Stimulated activated naive CD4-positive, alpha-beta T cell treated with Interleukin-2 at 50 U/mL for 16 hours (primary cell): ENCODE results near the gene TBATA.

ENCODE experiments used
- DNase-seq: peaks from one replicate; lab custom pipeline; 2025; lab: John Stamatoyannopoulos, UW

Gene TBATA, protein sequence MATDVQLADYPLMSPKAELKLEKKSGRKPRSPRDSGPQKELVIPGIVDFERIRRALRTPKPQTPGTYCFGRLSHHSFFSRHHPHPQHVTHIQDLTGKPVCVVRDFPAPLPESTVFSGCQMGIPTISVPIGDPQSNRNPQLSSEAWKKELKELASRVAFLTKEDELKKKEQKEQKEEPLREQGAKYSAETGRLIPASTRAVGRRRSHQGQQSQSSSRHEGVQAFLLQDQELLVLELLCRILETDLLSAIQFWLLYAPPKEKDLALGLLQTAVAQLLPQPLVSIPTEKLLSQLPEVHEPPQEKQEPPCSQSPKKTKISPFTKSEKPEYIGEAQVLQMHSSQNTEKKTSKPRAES

DNA sequence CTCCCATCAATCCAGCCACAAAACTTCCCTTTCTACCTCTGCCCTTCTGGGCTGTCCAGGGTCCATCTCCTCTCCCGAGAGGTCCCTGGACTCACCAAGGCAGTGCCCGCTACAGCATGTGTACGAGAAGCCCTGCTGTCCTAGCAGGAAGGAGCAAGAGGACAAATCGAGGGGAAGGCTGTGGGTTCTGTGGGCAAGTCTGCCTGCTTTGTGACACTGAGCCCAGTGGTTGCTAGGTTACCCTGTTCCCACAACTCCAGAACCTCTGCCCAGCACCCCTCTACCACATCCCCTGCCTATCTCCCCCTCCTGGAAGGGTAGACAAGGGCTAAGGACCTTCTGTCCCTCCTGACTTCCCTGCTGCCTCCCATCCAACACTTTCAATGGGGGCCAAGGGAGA lies at the start of gene TBATA:
Gene TBATA (minus strand): TSS at position 188 of the 400 bp plus-strand sequence. CDS start 1,998 bp downstream, outside the sequence.
- no peak for DNase-seq

DNA sequence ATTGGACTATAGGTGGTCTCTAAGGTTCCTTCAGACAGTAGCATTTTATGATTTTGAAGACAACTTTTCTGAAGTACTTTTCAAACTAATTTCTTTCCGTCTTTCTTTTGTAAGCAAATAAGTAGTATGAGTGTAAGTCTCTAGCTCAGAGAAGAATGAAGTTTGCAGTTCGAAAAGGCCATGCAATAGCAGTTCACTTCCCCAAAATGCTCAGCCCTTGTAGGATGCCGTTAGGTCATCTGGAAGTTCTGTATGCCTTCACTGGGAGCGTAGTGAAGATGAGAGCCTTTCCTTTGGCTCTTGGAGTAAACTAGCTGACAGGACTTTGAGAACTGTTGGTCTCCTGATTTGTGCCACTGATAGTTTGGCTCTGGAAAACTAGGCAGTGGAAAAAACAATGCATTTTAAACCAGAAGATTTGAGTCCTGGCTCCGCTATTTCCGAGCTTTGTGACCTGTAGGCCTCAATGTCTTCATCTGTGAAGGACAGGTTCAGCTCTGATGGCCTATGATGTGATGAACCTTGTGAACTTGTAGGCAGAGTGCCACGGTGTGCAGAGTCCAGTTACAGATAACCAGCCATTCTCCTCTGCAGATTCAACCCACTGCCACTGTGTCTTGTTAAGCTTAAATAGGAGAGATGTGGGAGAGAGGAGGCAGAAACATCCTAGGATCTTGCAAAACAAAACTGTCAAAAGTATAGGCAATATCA lies 49.4 kb upstream of the TBATA start:
- no peak for DNase-seq

DNA sequence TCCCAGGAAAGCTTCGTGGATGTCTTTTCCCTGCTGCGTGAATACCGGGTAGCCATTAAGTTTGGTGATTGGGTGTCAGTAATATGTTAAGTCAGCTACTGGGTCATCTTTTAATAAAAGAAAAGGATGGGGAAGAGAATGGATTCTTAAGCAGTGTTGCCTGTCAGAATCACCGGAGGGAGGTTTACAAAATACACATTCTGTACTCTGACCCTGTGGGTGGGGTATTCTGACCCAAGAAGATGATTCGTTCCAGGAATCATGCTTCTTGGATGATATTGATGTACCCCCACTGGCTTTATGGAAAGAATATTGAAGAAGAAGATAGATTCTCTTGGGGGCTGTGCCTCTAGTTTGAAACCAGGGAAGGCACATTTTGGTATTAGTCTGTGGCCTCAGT lies 48.8 kb upstream of the TBATA start:
- DNase-seq: no peak

DNA sequence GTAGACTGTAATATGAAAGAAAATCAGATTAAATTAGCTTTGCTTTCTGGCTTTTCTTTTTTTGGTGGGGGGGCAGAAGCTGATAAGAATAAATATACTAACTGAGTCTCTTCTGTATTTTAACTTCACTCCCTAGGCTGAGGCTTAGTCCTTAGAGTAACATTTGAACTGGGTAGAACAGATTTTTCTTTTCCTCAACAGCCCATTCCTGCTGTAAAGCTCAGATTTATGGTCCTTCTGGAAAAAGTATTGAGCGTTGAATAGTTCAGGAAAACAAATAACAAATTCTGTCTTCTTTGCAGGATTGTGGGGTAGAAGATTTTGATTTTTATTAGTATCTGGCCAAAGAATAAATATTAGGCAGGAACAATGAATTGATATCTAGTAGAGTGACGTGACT lies 48.4 kb upstream of the TBATA start:
- DNase-seq: no peak

DNA sequence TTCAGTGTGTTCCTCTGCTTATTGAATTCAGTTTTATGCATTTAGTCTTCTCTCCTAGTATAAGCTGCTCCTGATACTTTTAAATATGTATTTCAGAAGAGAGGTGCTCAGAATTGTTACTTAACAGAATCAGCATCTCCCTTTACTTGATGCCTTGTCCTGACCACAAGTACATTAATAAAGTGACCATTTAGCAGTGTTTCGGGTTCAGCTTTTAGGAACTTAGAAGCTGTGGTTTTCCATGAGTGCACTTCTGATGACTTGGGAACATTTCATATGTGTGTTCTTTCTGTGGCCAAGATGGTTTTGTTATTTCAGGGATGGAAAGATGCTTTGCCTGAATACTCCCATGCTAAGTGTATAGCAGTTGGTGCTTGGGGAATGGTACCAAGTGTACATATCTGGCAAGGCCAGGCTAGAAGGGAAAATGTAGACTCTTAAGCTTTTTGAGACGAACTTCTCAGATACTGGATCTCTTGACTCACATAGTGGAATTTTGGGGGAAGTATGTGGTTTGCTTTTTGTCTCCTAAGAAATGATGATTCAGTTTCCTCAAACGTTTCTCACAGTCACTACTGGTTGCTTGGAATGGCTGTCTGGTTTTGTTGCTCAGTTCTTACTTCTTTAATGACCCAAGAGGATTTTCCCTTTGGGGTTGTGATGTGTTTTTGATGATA lies 47.8 kb upstream of the TBATA start:
- no peak for DNase-seq

DNA sequence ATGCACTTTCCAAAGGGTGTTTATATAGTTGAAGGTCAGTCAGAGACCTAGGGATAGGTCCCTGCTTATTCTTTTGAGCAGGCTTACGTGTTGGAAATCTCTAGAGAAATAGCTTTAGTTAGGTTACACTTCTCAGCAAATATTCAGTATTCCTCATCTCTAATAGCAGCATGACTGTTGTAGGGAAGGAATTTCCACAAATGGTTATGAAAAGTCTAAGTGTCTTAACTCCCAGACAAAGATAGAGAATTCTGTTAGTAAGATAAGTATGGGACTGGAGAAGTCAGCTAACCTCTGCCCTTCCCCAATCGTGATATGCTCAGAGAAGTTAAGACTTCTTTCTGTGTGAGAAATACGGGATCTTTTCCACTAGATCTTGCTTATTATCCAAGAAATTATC lies 47.0 kb upstream of the TBATA start:
- DNase-seq: no peak

DNA sequence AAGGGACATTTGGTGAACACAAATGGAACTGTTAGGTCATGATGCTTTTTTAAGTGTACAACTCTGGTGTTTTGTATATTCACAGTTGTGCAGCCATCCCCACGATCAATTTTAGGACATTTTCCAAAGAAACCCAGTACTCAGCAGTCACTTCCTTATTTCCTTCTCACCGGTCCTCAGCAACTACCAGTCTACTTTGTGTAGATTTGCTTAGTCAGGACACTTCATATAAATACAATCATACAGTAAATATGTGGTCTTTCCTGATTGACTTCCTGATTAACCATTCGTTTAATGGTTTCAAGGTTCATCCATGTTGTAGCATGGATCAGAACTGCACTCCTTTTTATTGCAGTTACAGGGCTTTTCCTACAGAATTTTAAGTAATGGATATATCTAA lies 45.0 kb upstream of the TBATA start:
- no peak for DNase-seq

DNA sequence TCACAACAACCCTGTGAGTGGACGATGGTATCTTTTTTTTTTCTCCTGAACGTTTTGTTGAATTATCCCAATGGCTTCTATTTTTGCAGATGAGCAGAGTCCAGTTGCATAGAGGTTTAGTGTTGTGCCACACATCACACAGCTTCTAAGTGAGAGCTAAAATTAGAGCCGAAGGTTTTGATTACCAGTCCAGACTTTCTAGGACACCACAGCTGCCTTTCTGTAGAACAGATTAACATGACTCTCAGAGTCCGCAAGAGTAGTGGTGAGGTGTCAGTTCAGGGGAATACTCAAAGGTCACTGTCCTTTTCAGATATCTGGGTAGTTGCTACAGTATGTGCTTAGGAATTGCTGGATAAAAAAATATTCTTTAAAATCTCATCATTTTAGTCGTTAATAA lies 44.4 kb upstream of the TBATA start:
- no peak for DNase-seq

DNA sequence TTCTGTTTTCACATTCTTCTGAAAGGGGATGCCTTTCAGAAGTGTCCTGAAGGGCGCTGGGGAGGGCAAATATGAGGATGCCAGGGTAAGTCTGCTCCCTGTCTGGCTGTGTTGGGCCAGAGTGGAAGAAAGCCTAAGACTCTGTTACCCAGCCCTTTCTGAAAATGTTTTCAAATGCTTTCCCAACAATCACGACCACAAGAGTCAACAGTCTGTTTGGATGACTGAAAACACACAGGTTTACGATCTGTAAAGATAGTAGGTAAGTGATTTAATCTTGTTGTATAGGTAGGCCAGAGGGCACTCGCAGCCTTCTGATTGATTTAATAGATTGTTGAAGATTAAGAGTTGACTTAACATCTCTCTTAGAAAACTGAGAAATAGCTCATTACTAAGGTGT lies 43.7 kb upstream of the TBATA start:
- DNase-seq: no peak

DNA sequence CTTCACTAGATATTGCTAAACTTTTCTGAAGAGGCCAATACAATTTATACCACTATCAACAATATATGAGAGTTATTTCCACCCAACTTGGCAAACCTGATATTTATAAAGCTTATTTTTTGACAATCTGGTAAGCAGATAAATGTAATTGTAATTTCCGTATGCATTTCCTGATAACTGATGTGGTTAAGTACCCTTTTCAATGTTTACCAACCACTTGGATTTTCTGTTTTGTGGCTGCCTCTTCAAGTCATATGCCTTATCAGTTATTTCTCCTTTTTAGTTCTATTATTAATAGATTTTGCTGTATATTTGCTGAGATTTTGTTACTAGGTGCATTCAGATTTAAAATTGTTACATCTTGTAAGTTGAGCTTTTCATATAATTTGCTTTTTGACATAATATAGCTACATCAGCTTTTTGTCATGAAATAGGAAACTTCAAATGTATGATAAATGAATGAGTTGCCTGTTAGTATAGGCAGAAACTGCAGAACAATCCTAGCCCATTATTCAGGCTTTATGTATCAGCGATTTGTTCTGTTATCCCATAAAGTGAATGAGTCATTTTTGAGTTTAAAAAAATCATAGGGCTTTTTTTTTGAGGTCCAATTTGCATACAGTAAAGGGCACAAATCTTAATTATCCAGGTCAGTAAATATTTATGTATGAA lies 42.0 kb upstream of the TBATA start:
- no peak for DNase-seq

DNA sequence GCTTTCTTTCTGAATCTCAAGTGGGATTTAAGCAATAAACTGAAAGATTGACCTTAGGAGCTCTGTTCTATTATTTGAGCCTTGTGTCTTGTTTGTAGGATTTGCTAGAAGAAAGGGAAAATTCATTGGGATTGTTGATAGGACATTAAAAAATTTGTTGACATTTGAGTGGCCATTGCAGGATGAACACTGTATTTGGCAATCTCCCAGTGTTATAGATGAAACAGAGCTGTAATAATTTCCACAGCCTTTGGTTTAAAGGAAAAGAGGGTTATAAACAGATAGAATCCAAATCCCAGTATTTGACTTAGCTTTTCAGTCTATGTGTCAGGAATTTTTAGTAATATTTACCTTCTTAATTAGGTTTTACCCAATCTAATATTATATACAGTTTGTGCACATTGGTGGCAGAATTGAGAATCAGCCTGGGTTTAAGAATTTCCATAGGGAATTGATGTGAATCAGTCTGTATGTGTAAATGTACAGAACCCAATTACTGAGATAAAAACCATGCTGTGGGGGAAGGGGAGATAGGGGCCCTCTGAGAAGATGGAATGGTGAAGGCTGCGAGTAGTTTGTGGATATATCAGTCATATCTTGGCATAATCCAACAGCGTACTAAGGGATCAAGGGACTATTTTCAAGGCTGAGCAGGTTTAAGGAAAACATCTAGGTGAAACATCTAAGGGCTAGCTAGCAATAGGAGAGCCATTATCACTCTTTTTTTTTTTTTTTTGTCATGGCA lies 37.1 kb upstream of the TBATA start:
- no peak for DNase-seq

DNA sequence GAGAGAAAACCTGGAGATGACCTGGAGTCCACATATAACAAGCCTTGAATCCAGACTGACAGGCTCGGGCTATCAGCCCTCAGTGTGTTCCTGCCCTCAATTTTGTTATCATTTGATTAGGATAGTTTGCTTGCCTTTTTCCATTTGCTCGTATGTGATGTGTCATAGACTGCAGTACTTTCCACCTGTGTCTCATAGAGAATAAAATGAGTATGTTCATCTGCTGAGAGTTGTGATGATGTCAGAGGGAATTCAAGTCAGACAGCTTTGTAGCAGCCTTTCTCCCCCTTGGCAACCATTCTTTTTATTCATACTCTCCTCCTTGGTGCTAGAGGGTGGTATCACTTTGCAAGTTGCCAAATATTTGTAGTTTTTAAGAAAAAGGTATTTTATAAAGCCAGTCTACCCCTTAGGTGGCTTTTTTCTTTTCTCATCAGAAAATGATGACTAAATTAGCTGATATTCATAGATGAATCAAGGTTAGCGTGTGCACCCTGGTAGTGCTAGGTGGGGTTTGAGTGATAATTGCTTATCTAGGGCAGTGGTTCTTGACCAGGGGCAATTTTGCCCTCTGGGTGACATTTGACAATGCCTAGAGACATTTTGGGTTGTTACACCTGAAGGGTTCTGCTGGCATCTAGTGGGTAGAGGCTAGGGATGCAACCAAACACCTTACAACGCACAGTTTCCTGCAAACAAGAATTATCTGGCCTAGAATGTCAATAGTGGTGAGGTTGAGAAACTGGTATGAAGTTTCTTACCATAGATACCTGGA lies 36.0 kb upstream of the TBATA start:
- no peak for DNase-seq

DNA sequence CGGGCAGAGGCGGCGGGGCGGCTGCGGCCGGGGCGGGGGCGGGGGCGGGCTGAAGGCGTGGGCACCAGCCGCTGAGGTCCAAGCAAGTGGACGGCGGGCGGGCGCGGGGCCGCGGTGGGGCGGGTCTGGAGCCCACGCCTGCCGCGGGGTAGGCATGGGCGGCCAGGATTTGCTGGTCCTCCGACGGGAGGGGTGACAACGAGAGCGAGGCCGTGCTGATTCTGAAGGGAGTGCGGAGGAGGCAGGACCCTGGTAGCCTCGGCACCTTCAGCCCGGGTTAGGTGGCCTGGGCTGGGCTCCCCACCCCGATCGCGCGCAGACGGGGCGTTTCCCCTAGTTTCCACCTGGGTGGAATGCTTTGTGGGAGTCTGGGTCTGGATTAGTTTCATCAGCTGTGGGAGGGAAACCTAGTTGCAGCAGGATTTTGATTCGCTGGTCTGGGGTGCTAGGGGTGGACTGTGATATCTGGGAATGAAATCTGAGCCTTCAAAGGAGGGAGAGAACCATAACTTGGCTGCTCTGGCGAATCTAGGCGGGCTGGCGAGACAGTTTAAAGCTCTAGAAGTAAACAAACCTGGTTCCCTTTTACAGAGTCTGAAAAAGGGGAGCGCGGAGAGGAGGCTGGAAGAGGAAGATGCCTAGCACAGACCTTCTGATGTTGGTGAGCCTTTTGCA lies 31.2 kb upstream of the TBATA start:
- peak; percentile 40 for DNase-seq

DNA sequence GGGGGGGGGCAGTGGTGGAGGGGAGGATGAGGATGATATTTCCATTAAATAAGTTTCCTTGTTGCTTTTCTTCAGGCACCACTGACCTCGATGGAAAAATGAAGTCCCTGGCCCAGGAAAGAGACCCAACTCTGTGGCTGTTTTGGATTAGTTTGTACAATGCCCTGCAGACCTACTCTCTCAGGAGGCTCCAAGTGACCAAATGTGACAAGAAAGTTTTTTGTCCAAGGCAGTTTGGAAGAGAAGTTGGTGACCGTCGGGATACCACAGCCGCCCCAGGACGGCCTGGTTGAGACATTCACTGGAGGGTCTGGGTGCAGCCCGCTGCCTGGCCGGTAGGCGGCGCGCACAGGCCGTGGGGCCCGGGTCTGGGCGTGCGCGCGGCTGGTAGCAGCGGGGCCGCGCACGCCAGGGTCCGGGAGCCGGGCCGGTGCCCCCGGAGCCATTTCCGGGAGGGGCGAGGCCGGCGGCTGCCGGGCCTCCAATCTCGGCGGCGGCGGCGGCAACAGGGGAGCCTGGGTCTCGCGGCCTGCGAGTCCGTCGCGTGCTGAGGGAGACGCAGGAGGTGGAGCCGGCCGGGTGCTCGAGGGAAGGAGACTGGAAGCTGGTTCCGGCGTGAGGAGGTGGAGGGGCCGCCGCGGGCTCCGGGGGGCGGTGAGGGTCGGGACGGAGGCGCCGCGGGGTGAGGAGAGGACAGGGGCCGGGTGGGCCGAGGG lies 30.5 kb upstream of the TBATA start, which contains the start of gene SGPL1:
Gene SGPL1 (plus strand): TSS at position 445 of the 716 bp plus-strand sequence. CDS start 906 bp downstream, outside the sequence.
- DNase-seq: peak; percentile 78

DNA sequence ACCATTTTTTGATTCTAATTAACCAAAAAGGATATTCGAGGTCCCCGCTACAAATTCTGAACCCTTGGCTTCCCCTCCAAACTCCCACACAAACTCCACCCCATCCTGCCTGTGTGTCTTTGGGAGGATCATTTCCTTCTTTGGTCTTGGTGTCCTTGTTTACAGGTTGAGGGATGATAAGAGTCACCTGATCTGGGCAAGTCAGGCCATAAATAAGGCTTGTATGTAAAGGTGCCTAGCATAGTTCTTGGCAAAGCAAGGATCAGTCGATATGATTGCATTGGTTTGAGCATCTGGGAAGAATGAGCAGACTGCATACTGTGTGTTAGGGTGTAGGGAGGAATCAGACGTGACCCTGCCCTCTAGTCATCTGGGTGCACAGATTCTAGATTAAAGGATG lies 28.9 kb upstream of the TBATA start:
- no peak for DNase-seq

DNA sequence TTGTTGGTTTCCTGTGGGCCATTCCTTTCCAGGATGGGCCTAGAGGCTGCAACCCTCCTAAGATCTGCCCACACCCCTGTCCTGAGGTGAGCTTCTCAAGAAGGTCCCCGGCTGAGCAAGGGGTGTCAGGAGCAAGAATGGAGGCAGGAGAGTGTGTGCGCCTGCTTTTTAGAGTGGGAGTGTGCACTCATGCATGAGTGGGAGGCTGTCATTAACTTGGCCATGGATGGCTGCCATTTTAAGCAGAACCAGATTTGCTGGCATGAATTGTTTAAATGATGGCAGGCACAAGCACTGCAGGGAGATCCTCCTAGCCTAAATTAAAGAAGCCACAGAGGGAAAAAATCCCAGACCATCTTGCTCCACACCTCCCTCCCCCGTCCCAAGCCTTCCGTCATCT lies 27.6 kb upstream of the TBATA start:
- DNase-seq: no peak

DNA sequence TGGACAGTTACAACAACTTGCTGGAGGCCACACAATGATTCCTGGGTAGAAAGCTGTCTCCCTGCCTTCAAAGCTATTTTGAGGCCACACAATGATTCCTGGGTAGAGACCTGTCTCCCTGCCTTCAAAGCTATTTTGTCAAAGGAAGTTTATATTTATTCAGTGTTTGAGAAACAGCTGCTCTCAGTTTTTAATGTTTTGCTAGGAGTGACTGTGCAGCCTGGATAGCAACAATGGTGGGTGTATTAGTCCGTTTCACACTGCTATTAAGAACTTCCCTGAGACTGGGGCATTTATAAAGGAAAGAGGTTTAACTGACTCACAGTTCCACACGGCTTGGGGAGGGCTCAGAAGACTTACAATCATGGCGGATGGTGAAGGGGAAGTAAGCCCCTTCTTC lies 26.7 kb upstream of the TBATA start:
- no peak for DNase-seq

DNA sequence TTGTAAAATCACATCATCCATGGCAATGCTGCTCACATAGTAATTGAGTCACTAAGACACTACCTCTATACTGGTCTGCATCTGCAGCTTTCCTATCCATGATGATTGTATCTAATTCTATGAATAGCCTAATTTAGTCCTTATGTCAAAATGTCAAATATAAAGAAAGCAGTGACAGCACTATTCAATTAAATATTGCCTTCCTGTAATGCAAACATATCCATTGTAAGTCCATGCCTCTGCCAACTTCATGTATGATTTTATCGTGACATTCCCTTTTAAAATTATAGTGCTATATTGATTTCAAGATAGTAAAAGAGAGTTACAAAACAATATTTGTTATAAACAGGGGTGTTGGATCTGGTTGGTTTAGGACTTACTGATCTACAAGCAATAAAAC lies 25.8 kb upstream of the TBATA start:
- no peak for DNase-seq

DNA sequence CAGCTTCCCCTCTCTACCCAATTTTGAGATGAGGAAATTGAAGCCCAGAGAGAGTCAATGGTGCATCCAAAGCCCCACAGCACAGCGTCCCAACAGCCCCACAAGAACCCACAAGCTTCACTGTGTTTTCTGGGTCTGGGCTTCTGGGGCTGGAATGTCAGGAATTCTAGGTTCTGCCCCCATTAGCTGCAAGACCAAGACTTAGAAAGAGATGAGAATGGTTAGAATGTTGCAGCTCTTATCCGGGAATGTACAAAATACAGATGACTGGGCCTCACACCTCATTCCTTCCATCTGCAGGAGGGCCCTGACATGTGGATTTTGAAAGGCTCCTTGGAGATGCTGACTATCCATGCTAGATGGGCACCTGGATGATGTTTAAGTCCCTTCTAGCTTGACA lies 24.5 kb upstream of the TBATA start:
- DNase-seq: no peak
